ENCODE data around the gene IMMP2L.
A peak's percentile ranks its signal among the peaks of the same experiment; 100 is the strongest.

IMMP2L gene

DNA sequence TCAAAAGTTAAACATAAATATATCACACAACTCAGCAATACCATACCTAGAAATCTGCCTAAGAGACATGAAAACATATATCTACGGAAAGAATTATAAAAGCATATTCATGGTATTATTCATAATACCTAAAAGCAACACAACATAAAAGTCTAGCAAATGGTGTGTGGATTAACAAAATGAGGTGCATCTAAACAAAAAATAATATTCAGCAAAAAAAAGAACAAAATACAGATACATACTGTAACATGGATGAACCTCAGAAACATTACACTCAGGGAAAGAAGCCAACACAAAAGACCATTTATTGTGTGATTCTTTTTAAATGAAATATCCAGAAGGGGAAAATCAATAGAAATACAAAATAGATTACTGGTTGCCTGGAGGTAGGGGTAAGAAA is 155.0 kb downstream of the IMMP2L start:
- Mint-ChIP-seq H3K27ac (no peak overlapping the region), H3K4me3 (no peak overlapping the region), H3K27me3 (ENCODE audit: low read depth, poor library complexity) (no peaks in the 10 kb centered on the region), H3K36me3 (ENCODE audit: low read depth) (no peaks in the 10 kb centered on the region), H3K4me1 (peaks cover 6% of the 10 kb centered on the region), H3K9me3 (no peaks in the 10 kb centered on the region)
- TF ChIP-seq, protein P1, sequence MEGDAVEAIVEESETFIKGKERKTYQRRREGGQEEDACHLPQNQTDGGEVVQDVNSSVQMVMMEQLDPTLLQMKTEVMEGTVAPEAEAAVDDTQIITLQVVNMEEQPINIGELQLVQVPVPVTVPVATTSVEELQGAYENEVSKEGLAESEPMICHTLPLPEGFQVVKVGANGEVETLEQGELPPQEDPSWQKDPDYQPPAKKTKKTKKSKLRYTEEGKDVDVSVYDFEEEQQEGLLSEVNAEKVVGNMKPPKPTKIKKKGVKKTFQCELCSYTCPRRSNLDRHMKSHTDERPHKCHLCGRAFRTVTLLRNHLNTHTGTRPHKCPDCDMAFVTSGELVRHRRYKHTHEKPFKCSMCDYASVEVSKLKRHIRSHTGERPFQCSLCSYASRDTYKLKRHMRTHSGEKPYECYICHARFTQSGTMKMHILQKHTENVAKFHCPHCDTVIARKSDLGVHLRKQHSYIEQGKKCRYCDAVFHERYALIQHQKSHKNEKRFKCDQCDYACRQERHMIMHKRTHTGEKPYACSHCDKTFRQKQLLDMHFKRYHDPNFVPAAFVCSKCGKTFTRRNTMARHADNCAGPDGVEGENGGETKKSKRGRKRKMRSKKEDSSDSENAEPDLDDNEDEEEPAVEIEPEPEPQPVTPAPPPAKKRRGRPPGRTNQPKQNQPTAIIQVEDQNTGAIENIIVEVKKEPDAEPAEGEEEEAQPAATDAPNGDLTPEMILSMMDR (IDR thresholded peaks at IDR 0.05), result no peak
- DNase-seq, result no peak

DNA sequence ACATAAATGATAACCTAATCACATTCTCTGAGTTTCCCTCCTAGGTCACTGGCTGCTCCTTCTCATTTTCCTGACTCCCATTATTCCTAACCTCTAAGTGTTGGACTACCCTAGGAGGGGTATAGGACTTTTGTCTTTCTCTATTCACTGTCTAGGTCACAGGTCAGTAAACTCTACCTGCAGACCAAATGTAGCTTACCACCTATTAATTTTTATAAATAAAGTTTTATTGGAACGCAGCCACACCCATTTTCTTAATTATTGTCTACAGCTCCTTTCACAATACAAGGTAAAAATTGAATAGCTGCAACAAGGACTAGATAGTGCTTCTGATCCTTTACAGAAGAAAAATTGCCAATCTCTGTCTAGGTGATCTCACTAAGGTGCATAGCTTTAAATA is 156.7 kb downstream of the IMMP2L start:
- H3K9me3 Mint-ChIP-seq, result no peaks in the 10 kb centered on the region
- no peak for DNase-seq
- H3K4me3 Mint-ChIP-seq, result no peak overlapping the region
- H3K27me3 Mint-ChIP-seq (ENCODE audit: low read depth, poor library complexity), result no peaks in the 10 kb centered on the region
- TF ChIP-seq, protein P1 (IDR thresholded peaks at IDR 0.05), result no peak
- H3K27ac Mint-ChIP-seq, result peak overlapping the region; percentile 71
- peaks cover 6% of the 10 kb centered on the region for H3K4me1 Mint-ChIP-seq
- H3K36me3 Mint-ChIP-seq (ENCODE audit: low read depth), result no peaks in the 10 kb centered on the region

DNA sequence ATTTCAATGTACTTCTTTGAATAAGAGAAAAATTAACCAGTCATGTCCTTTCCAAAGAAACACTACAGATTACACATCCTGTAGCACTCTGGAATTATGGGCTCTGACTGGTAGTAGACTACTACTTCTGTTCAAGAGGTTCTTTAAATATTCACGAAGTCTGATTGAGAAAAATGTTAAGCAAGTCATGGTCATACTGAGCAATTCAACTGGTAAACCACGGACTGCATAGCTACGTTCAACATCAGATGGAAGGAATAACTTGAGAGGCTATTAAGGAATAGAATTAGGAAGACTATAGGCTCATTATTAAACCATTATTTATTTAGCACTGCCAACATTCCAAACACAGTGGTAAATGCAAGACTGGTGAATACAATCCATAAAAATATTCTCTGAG is 160.8 kb downstream of the IMMP2L start:
- TF ChIP-seq, protein P1 (IDR thresholded peaks at IDR 0.05), result no peak
- H3K9me3 Mint-ChIP-seq, result peaks cover 9% of the 10 kb centered on the region
- H3K27me3 Mint-ChIP-seq (ENCODE audit: low read depth, poor library complexity), result no peaks in the 10 kb centered on the region
- no peak overlapping the region for H3K27ac Mint-ChIP-seq
- DNase-seq, result no peak
- H3K36me3 Mint-ChIP-seq (ENCODE audit: low read depth), result no peaks in the 10 kb centered on the region
- H3K4me1 Mint-ChIP-seq, result no peaks in the 10 kb centered on the region
- no peak overlapping the region for H3K4me3 Mint-ChIP-seq

DNA sequence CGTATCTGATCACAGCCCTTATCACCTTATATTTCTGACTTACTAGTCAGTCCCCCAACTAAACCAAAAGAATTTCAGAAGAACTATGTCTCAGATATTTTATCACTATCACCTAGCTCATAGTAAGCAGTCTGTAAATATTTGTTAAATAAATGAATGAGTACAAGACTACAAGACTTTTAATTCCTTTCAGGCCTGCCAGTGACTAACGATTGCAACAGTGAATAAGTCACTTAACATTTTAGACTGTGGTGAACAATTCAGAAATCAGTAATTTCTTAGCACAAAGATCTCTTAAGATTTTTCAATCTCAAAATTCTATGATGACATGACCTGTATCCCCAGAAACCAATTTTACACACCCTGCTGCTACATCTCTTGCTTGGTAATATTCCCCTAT is 162.2 kb downstream of the IMMP2L start:
- no peak for DNase-seq
- Mint-ChIP-seq H3K9me3 (peaks cover 12% of the 10 kb centered on the region), H3K27ac (no peak overlapping the region), H3K4me1 (no peaks in the 10 kb centered on the region), H3K36me3 (ENCODE audit: low read depth) (no peaks in the 10 kb centered on the region), H3K4me3 (no peak overlapping the region), H3K27me3 (ENCODE audit: low read depth, poor library complexity) (no peaks in the 10 kb centered on the region)
- TF ChIP-seq, protein P1 (IDR thresholded peaks at IDR 0.05), result no peak

DNA sequence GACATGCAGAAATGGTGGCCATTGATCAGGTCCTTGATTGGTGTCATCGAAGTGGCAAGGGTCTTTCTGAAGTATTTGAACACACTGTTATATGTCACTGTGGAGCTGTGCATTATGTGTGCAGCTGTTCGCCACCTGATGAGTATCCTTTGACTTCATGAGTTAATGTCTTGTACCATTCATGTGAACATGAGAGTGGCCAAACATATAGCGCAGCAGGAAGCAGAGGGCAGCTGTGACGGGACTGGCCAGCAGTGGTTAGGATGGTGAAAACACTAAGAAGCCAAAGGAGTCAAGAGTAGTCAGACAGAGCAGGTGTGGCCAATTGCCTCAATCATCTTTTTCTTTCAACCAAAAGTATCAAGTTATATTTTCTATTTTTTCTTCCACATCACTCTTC is 167.4 kb downstream of the IMMP2L start:
- H3K4me3 Mint-ChIP-seq, result no peak overlapping the region
- H3K27ac Mint-ChIP-seq, result no peak overlapping the region
- TF ChIP-seq, protein P1 (IDR thresholded peaks at IDR 0.05), result no peak
- peaks cover 12% of the 10 kb centered on the region for H3K9me3 Mint-ChIP-seq
- peaks cover 6% of the 10 kb centered on the region for H3K36me3 Mint-ChIP-seq (ENCODE audit: low read depth)
- DNase-seq, result no peak
- H3K27me3 Mint-ChIP-seq (ENCODE audit: low read depth, poor library complexity), result no peaks in the 10 kb centered on the region
- H3K4me1 Mint-ChIP-seq, result peaks cover 40% of the 10 kb centered on the region

DNA sequence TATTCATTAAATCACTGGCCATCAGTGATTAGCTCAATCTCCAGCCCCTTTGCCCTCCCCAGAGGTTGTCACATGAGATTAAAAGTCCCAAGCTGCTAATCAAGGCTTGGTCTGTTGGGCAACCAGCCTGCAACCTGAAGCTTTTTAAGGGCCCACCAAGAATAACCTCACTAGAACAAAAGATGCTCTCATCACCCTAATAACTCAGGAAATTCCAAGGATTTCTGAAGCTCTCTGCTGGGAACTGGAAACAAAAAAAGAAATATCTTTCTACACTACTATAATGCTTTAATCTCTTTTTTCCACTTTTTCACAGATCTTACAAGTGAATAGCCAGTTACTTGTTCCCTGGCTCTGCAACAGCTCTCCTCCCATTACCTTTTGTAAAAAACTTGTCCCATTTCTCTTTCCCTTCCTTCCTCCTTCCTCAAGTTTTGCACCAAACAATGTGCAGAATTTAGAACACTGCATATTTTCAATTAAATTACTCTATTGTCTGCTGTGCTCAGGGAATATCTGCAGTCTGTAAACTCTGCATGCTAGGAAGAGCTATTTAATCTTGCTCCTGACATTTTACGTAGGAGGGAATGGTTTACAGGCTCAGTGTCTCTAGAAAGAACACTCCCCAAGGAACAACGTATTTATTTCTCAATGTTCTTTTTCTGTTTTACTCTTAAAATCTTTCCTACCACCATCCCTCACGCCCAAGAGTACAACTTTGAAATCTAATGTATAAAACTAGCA is 169.1 kb downstream of the IMMP2L start:
- Mint-ChIP-seq H3K4me3 (peak overlapping the region; percentile 64), H3K9me3 (peaks cover 7% of the 10 kb centered on the region), H3K27ac (peak overlapping the region; percentile 98), H3K4me1 (peaks cover 42% of the 10 kb centered on the region), H3K36me3 (ENCODE audit: low read depth) (peaks cover 17% of the 10 kb centered on the region), H3K27me3 (ENCODE audit: low read depth, poor library complexity) (no peaks in the 10 kb centered on the region)
- DNase-seq, result peak; percentile 5
- TF ChIP-seq, protein P1 (IDR thresholded peaks at IDR 0.05), result no peak

Data from nephron progenitor cell (in vitro differentiated cells).